Measurements from ENCODE around the gene FILIP1.

DNA sequence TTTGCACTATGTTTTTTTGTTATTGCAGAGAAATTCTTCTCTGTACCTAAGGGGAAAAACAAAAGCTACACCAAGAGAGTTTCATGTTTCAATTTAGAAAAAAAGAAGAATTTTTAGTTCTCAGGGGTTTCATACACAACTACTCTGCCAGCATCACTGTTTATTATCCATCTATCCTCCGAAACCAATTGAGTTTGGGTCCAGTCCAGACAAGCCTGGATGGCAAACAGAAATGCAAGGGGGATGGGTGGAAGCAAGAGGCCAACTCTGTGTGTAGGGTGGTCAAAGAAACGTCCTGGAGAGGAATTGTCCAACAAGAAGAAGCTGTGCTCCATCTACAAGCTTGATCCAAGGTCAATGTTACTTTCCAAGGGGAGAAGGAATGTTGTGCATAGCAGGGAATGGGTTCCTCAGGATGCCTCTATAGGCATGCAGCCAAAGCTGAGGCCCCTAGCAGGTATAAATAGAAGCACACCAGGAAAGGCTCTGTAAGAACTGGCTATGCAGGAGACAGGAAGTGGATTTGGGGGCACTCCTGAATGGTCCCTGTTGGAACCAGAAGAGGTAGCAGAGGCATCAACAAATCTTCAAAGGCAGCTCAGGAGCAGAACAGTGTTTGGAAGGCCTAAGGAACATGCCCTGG, 64.4 kb downstream of the FILIP1 start:
- TF ChIP-seq, protein P1, sequence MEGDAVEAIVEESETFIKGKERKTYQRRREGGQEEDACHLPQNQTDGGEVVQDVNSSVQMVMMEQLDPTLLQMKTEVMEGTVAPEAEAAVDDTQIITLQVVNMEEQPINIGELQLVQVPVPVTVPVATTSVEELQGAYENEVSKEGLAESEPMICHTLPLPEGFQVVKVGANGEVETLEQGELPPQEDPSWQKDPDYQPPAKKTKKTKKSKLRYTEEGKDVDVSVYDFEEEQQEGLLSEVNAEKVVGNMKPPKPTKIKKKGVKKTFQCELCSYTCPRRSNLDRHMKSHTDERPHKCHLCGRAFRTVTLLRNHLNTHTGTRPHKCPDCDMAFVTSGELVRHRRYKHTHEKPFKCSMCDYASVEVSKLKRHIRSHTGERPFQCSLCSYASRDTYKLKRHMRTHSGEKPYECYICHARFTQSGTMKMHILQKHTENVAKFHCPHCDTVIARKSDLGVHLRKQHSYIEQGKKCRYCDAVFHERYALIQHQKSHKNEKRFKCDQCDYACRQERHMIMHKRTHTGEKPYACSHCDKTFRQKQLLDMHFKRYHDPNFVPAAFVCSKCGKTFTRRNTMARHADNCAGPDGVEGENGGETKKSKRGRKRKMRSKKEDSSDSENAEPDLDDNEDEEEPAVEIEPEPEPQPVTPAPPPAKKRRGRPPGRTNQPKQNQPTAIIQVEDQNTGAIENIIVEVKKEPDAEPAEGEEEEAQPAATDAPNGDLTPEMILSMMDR (conservative IDR thresholded peaks at IDR 0.05; ENCODE audit: low read depth, low read length), result no peak
- TF ChIP-seq EZH2 (IDR thresholded peaks at IDR 0.05; ENCODE audit: low read length, unreplicated experiment), result no peak
- no peak for TF ChIP-seq EZH2phosphoT487 (IDR thresholded peaks at IDR 0.05; ENCODE audit: borderline replicate concordance, low read length)
